Natural killer cell (primary cell): ENCODE results near the gene GRHPR. TPM values are rescaled to one million over a fixed set of nuclear protein-coding genes. Genes with fewer than 3 reads are reported as not detected.
A peak's percentile ranks its signal among the peaks of the same experiment; 100 is the strongest.

ENCODE experiments used
- ATAC-seq, 3 donors: fragments of 150-1000 bp in 2 of 3; fragments of 200-7000 bp in 1 of 3; cut with Tn5 transposase; 1 replicate in 1 of 3; 2 replicates in 2 of 3; pipeline ENCODE4 v1.10.0; 2021; ENCODE audit warnings: mild to moderate bottlenecking in 2 of 3, moderate library complexity in 2 of 3
- DNase-seq, 2 donors: peaks; one replicate each; pipeline versions ENCODE4 v3.0.0 to v3.0.0-alpha.2; 2013 to 2021; ENCODE audit warnings: mixed read lengths in 1 of 2
- H3K27ac ChIP-seq: one replicate; pipeline ENCODE4 v1.5.1; 2013; ENCODE audit warnings: mild to moderate bottlenecking, low read length
- H3K27me3 ChIP-seq: one replicate; pipeline ENCODE4 v1.6.1; 2013; ENCODE audit warnings: low read length; ENCODE audit not compliant: control insufficient read depth, insufficient read depth
- H3K36me3 ChIP-seq: one replicate; pipeline ENCODE4 v1.6.1; 2013; ENCODE audit warnings: low read length; ENCODE audit not compliant: control insufficient read depth, insufficient read depth
- H3K4me1 ChIP-seq: one replicate; pipeline ENCODE4 v1.6.1; 2013; ENCODE audit warnings: low read length; ENCODE audit not compliant: control insufficient read depth, insufficient read depth
- H3K4me3 ChIP-seq: one replicate; pipeline ENCODE4 v1.5.1; 2013; ENCODE audit warnings: low read length
- H3K9me3 ChIP-seq: one replicate; pipeline ENCODE4 v1.6.1; 2013; ENCODE audit warnings: low read length; ENCODE audit not compliant: control insufficient read depth, insufficient read depth
- H3K27ac Mint-ChIP-seq, 2 donors: one replicate each; pipeline ENCODE4 v1.8.0; 2022; ENCODE audit warnings: mild to moderate bottlenecking in 2 of 2, mixed read lengths in 2 of 2, moderate library complexity in 1 of 2
- H3K27me3 Mint-ChIP-seq, 2 donors: one replicate each; pipeline ENCODE4 v1.8.0; 2022; ENCODE audit warnings: low read depth in 2 of 2, mixed read lengths in 2 of 2
- H3K36me3 Mint-ChIP-seq: one replicate; pipeline ENCODE4 v1.8.0; 2022; ENCODE audit warnings: mixed read lengths
- H3K4me1 Mint-ChIP-seq, 2 donors: one replicate each; pipeline ENCODE4 v1.8.0; 2022; ENCODE audit warnings: mixed read lengths in 2 of 2
- H3K4me3 Mint-ChIP-seq: one replicate; pipeline ENCODE4 v1.8.0; 2022; ENCODE audit warnings: mild to moderate bottlenecking, moderate library complexity, mixed read lengths
- H3K9me3 Mint-ChIP-seq, 2 donors: one replicate each; pipeline ENCODE4 v1.8.0; 2022; ENCODE audit warnings: mixed read lengths in 2 of 2
- WGBS: methylation state at CpG from one replicate; pipeline ENCODE4 v1.1.7; 2013; ENCODE audit warnings: missing lambda C conversion rate; ENCODE audit not compliant: insufficient coverage; 5-methylcytosine and 5-hydroxymethylcytosine counted together
- intact Hi-C: fragments of 100-400 bp; cut with micrococcal nuclease; formaldehyde crosslinking; loops from one replicate; pipeline ENCODE4 v1.14.2; 2022
- total RNA-seq, 4 donors: library from RNA; stranded (reverse); fragments of 120-200 nt in 1 of 4; gene quantifications; one replicate each; pipeline versions ENCODE4 v1.2.3 to v1.2.4, GENCODE V29; 2013 to 2022
- TF ChIP-seq, protein P1 (sequence below): fragments of 200-600 bp; IDR thresholded peaks from one replicate; pipeline ENCODE4 v1.8.0; 2022; ENCODE audit warnings: antibody characterized with exemption

GRHPR gene
- total RNA-seq, 3 donors from 2014 or later (not counting 1 experiment from before 2014, with no cell fraction given), result 38.1 to 55.6 (median 41.1) TPM

DNA sequence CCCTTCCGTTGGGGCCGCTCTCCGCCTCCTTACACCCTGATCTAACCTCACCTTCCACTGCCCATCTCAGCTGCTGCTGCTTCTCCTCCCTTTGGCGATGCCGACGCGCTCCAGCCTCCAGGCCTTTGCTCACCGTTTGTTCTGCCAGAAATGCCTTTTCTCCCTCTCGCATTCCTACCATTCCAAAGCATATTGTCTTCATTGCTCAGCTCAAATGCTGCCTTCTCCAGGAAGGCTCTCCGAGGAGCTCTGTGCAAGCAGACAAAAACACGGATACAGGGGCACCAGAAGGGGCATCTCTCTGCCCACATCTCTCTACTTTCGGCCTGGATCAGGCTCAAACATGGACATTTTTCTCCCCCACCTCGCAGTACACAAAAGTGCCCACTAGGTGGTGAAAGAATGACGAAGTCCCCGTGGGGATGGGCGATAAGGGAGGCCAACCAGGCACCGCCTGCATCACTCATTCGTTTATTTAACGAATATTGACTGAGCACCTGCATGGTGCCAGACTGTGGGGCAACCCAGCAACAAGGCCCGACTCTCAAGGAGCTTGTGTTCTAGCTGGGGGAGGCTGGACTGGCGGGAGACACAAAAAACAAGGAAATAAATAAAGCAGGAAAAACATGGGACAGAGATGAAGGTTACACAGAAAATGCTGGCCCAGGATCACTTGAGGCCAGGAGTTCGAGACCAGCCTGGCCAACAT is 7.3 kb upstream of the GRHPR start:
- Histone ChIP-seq H3K36me3 (no peaks in the 10 kb centered on the region), H3K9me3 (no peaks in the 10 kb centered on the region), H3K27me3 (no peaks in the 10 kb centered on the region), H3K4me3 (no peak overlapping the region), H3K27ac (no peak overlapping the region), H3K4me1 (peaks cover 17% of the 10 kb centered on the region)
- Mint-ChIP-seq H3K4me1 (peaks cover 7% of the 10 kb centered on the region in 2 donors), H3K27ac (peak overlapping the region in 1 of 2 donors; percentile 74), H3K9me3 (no peaks in the 10 kb centered on the region), H3K27me3 (peaks cover 6 to 7% of the 10 kb centered on the region in 2 donors), H3K4me3 (peak overlapping the region; percentile 40), H3K36me3 (no peaks in the 10 kb centered on the region)
- ATAC-seq (peak; percentile 82 to 99 (median 97)), DNase-seq (peak; percentile 55 to 87)
- intact Hi-C loops, result loop anchor here (10.0 kb wide), 1 partner anchor 90 kb away; no protein-coding TSS in a partner anchor
- 40% methylated on average over 22 of the region's 22 CpGs for WGBS
- TF ChIP-seq, protein P1, sequence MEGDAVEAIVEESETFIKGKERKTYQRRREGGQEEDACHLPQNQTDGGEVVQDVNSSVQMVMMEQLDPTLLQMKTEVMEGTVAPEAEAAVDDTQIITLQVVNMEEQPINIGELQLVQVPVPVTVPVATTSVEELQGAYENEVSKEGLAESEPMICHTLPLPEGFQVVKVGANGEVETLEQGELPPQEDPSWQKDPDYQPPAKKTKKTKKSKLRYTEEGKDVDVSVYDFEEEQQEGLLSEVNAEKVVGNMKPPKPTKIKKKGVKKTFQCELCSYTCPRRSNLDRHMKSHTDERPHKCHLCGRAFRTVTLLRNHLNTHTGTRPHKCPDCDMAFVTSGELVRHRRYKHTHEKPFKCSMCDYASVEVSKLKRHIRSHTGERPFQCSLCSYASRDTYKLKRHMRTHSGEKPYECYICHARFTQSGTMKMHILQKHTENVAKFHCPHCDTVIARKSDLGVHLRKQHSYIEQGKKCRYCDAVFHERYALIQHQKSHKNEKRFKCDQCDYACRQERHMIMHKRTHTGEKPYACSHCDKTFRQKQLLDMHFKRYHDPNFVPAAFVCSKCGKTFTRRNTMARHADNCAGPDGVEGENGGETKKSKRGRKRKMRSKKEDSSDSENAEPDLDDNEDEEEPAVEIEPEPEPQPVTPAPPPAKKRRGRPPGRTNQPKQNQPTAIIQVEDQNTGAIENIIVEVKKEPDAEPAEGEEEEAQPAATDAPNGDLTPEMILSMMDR, result peak; percentile 84

DNA sequence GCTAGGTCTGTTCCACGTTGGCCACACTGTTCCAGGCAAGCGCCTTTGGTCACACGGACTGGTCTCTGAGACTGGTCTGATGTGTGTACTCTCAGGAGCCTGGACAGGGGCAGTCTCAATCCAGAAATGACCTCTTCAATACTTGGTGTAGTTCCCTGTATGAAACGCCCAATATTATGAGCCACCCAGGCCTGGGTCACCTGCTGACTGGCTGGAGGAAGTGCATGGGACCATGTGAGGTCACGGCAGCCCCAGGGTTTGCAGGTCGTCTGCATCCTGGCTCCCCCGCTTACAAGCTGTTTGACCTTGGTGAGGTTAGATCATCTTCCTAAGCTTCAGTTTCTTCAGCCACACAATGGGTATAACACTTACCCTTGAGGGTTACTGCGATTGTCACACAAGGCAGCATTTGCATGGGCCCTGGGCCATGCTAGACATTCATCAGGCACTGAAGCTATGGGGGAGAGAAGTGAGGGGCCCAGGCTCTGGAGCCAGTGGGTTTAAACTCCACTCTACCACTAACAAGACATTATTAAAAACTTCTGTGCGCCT is 5.2 kb upstream of the GRHPR start:
- Mint-ChIP-seq H3K9me3 (no peaks in the 10 kb centered on the region), H3K27me3 (peaks cover 6 to 7% of the 10 kb centered on the region in 2 donors)
- 91% methylated on average over 8 of the region's 9 CpGs for WGBS

DNA sequence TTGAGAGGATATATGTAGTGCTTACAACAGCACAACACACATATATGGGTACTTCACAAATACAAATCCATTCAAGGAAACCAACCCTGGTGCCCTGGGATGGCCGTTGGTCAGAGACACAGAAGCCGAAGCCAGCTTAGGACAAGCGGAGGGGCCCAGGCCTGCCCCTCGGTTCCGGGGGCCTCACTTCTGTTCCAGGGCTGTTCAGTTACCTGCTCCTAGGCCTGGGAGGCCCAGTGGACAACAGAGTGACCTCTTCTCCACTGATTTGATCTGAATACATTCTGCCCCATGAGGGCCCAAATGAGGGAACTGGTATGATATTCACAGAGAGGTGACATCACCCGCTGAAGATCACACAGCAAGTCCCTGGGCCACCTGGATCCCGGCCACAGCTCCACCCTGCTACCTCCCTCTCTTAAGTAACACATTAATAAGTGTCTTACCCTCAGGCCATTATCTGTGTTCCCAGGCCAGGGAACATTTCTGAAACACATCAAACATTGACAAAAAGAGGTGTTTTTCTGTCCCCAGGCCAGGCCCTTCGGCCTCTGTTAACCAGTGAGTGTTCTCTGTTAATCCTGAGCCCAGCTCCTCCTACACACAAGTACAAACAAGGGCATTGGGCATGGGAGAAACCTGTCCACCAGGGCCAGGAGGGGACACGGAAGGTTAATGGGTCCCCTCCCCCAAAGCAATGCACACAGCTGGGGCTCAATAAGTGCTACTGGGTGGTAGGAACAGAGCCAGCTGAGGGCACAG is 4.5 kb upstream of the GRHPR start:
- Mint-ChIP-seq H3K36me3 (no peaks in the 10 kb centered on the region), H3K9me3 (no peaks in the 10 kb centered on the region)

More for the DNA sequence above, 5.2 kb upstream of the GRHPR start:
- Histone ChIP-seq H3K36me3 (no peaks in the 10 kb centered on the region), H3K4me3 (no peak overlapping the region), H3K9me3 (no peaks in the 10 kb centered on the region), H3K27me3 (no peaks in the 10 kb centered on the region), H3K27ac (no peak overlapping the region), H3K4me1 (peaks cover 13% of the 10 kb centered on the region)
- TF ChIP-seq, protein P1, result no peak
- Mint-ChIP-seq H3K36me3 (no peaks in the 10 kb centered on the region), H3K4me3 (no peak overlapping the region), H3K4me1 (peaks cover 13% of the 10 kb centered on the region in 2 donors), H3K27ac (no peak overlapping the region)
- ATAC-seq, result no peak
- intact Hi-C loops, result loop anchor here (10.0 kb wide), 1 partner anchor 87 kb away; no protein-coding TSS in a partner anchor
- no peak for DNase-seq

More for the DNA sequence above, 4.5 kb upstream of the GRHPR start:
- H3K4me1 ChIP-seq, result peaks cover 16% of the 10 kb centered on the region
- no peak overlapping the region for H3K4me3 ChIP-seq
- Mint-ChIP-seq H3K27ac (no peak overlapping the region), H3K4me1 (peaks cover 15 to 18% of the 10 kb centered on the region in 2 donors), H3K27me3 (peaks cover 6 to 7% of the 10 kb centered on the region in 2 donors), H3K4me3 (no peak overlapping the region)
- 91% methylated on average over 9 of the region's 9 CpGs for WGBS
- no peak overlapping the region for H3K27ac ChIP-seq
- DNase-seq (no peak), ATAC-seq (no peak)
- H3K9me3 ChIP-seq, result no peaks in the 10 kb centered on the region
- no peaks in the 10 kb centered on the region for H3K36me3 ChIP-seq
- TF ChIP-seq, protein P1, result no peak
- intact Hi-C loops, result loop anchor here (10.0 kb wide), 1 partner anchor 87 kb away; no protein-coding TSS in a partner anchor
- H3K27me3 ChIP-seq, result no peaks in the 10 kb centered on the region
